IMR-90 (cell line): ENCODE results near the gene SDHD.

Source experiments
- POLR2A ChIP-seq: IDR thresholded peaks from 2 replicates; pipeline ENCODE4 v1.6.1; 2012; ENCODE audit warnings: mild to moderate bottlenecking, low read depth, low read length
- SMC3 ChIP-seq: fragments of 150-350 bp; IDR thresholded peaks from 2 replicates; pipeline ENCODE4 v1.6.1; 2016; ENCODE audit warnings: low read depth, mild to moderate bottlenecking, antibody characterized with exemption, low read length, moderate library complexity

- no peak for TF ChIP-seq SMC3
- no peak for TF ChIP-seq POLR2A
Measured at GRCh38 chr11:112132737-112133136, 46.1 kb downstream of the SDHD start.
